ENCODE results near the gene PATJ.

The PATJ gene

DNA sequence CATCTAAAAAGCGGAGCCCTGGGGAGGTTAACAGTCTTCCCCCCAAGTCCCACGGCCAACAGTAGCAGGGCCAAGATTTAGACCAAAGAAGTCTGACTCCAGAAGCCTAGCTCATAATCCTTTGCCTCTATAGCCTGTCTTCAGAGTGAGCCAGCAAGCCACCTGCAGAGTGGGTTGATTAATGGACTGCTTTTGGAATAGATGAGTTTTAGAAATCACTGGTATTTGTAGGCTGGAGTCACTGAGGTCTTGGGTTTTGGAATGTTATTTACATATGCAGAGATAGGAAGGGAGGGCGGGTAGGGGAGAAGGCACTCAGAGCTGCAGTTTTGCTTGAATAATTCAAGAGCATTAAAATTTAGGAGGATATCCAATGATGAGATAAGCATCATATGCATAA, 361.6 kb downstream of the PATJ start:
- no peak overlapping the region for H3K9ac ChIP-seq (ENCODE audit: low read depth, low read length)
- TF ChIP-seq EZH2 (IDR thresholded peaks at IDR 0.05; ENCODE audit: borderline replicate concordance, low read depth, low read length, severe bottlenecking): no peak
- TF ChIP-seq, protein P1, sequence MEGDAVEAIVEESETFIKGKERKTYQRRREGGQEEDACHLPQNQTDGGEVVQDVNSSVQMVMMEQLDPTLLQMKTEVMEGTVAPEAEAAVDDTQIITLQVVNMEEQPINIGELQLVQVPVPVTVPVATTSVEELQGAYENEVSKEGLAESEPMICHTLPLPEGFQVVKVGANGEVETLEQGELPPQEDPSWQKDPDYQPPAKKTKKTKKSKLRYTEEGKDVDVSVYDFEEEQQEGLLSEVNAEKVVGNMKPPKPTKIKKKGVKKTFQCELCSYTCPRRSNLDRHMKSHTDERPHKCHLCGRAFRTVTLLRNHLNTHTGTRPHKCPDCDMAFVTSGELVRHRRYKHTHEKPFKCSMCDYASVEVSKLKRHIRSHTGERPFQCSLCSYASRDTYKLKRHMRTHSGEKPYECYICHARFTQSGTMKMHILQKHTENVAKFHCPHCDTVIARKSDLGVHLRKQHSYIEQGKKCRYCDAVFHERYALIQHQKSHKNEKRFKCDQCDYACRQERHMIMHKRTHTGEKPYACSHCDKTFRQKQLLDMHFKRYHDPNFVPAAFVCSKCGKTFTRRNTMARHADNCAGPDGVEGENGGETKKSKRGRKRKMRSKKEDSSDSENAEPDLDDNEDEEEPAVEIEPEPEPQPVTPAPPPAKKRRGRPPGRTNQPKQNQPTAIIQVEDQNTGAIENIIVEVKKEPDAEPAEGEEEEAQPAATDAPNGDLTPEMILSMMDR (IDR thresholded peaks at IDR 0.05; ENCODE audit: borderline replicate concordance, extremely low read depth, low read length, poor library complexity, severe bottlenecking): no peak
- DNase-seq (no peak), ATAC-seq (ENCODE audit: insufficient read depth, low read depth) (no peak)
- no peak overlapping the region for H3K4me2 ChIP-seq (ENCODE audit: insufficient read depth, low read length)
- H3K4me3 ChIP-seq (ENCODE audit: low read depth in 1 of 2, low read length in 2 of 2): no peak overlapping the region
- no peak overlapping the region for H3K27ac ChIP-seq (ENCODE audit: low read length)
- no peaks in the 10 kb centered on the region for H3K79me2 ChIP-seq (ENCODE audit: insufficient read depth, low read length)
- no peaks in the 10 kb centered on the region for H3K27me3 ChIP-seq (ENCODE audit: insufficient read depth, low read length, poor library complexity)
- H3K4me1 ChIP-seq (ENCODE audit: insufficient read depth, low read length): no peaks in the 10 kb centered on the region
- no peaks in the 10 kb centered on the region for H3K9me3 ChIP-seq (ENCODE audit: insufficient read depth, low read length, severe bottlenecking)
- H3K36me3 ChIP-seq (ENCODE audit: insufficient read depth, low read length): no peaks in the 10 kb centered on the region
- no peak overlapping the region for H2AFZ ChIP-seq (ENCODE audit: low read depth, low read length)
- H4K20me1 ChIP-seq (ENCODE audit: insufficient read depth, low read length): no peaks in the 10 kb centered on the region

DNA sequence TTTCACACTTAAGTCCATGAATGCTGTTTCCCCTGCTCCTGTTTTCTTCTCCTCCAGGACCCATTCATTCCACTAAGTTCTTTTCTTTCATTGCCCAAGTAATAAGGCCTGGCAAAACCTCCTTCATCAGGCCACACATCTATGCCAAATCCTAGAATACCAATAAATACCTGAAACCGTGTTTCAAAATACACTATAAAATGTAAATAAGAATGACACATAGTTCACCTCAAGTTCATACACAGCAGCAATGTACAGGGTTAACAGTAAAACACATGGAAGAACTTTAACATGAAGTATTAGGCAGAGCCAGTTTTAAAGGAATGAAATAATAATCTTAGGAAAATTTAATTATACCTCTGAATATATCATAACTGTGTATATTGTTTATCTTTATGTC, 365.6 kb downstream of the PATJ start:
- H3K9ac ChIP-seq (ENCODE audit: low read depth, low read length): no peak overlapping the region
- H3K79me2 ChIP-seq (ENCODE audit: insufficient read depth, low read length): no peaks in the 10 kb centered on the region
- ATAC-seq (ENCODE audit: insufficient read depth, low read depth) (no peak), DNase-seq (no peak)
- no peak for TF ChIP-seq EZH2 (IDR thresholded peaks at IDR 0.05; ENCODE audit: borderline replicate concordance, low read depth, low read length, severe bottlenecking)
- TF ChIP-seq, protein P1 (IDR thresholded peaks at IDR 0.05; ENCODE audit: borderline replicate concordance, extremely low read depth, low read length, poor library complexity, severe bottlenecking): no peak
- H3K4me2 ChIP-seq (ENCODE audit: insufficient read depth, low read length): no peak overlapping the region
- no peaks in the 10 kb centered on the region for H3K27me3 ChIP-seq (ENCODE audit: insufficient read depth, low read length, poor library complexity)
- no peak overlapping the region for H3K27ac ChIP-seq (ENCODE audit: low read length)
- no peaks in the 10 kb centered on the region for H3K4me1 ChIP-seq (ENCODE audit: insufficient read depth, low read length)
- H4K20me1 ChIP-seq (ENCODE audit: insufficient read depth, low read length): no peaks in the 10 kb centered on the region
- no peak overlapping the region for H2AFZ ChIP-seq (ENCODE audit: low read depth, low read length)
- H3K9me3 ChIP-seq (ENCODE audit: insufficient read depth, low read length, severe bottlenecking): no peaks in the 10 kb centered on the region
- no peaks in the 10 kb centered on the region for H3K36me3 ChIP-seq (ENCODE audit: insufficient read depth, low read length)
- no peak overlapping the region for H3K4me3 ChIP-seq (ENCODE audit: low read depth in 1 of 2, low read length in 2 of 2)

DNA sequence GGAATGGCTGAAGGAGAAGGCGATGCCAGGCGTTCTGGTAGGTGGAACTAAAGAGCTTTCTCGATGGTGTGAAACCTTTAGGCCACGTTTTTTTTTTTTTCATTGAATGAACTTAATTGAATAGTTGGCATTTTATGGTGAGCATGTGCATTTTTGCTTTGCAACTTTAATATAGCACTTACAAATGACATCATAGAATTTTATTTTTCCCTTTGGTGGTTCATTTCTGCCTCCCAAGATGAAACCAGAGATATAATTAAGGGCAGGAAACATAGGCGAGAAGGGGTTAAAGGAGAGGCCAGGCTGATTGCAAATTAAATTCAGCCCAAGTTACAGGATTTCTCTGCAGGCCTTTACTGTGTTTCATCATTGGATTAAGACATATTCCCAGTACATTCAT, 366.8 kb downstream of the PATJ start:
- H3K79me2 ChIP-seq (ENCODE audit: insufficient read depth, low read length): no peaks in the 10 kb centered on the region
- no peak for ATAC-seq (ENCODE audit: insufficient read depth, low read depth)
- TF ChIP-seq, protein P1 (IDR thresholded peaks at IDR 0.05; ENCODE audit: borderline replicate concordance, extremely low read depth, low read length, poor library complexity, severe bottlenecking): no peak
- no peak for TF ChIP-seq EZH2 (IDR thresholded peaks at IDR 0.05; ENCODE audit: borderline replicate concordance, low read depth, low read length, severe bottlenecking)

More for the DNA sequence above, 366.8 kb downstream of the PATJ start:
- H3K9me3 ChIP-seq (ENCODE audit: insufficient read depth, low read length, severe bottlenecking): no peaks in the 10 kb centered on the region
- H4K20me1 ChIP-seq (ENCODE audit: insufficient read depth, low read length): no peaks in the 10 kb centered on the region
- H3K27me3 ChIP-seq (ENCODE audit: insufficient read depth, low read length, poor library complexity): no peaks in the 10 kb centered on the region
- DNase-seq: no peak
- H2AFZ ChIP-seq (ENCODE audit: low read depth, low read length): no peak overlapping the region
- H3K36me3 ChIP-seq (ENCODE audit: insufficient read depth, low read length): no peaks in the 10 kb centered on the region
- H3K4me3 ChIP-seq (ENCODE audit: low read depth in 1 of 2, low read length in 2 of 2): no peak overlapping the region
- H3K4me2 ChIP-seq (ENCODE audit: insufficient read depth, low read length): no peak overlapping the region
- no peak overlapping the region for H3K9ac ChIP-seq (ENCODE audit: low read depth, low read length)
- no peak overlapping the region for H3K27ac ChIP-seq (ENCODE audit: low read length)
- H3K4me1 ChIP-seq (ENCODE audit: insufficient read depth, low read length): no peaks in the 10 kb centered on the region

All from DND-41 (cell line).